OCI-LY3 (cell line): ENCODE measurements around the gene DPYSL4.

Experiments used
- CTCF ChIP-seq: fragments of 200-600, 300-600 bp; sonication (generic); IDR thresholded peaks from 2 replicates; pipeline ENCODE4 v1.5.1; 2014; ENCODE audit warnings: antibody characterized with exemption, low read length, low read depth
- EZH2phosphoT487 ChIP-seq: fragments of 200-600 bp; shearing (Covaris generic); IDR thresholded peaks from 2 replicates; pipeline ENCODE4 v1.6.1; 2018; ENCODE audit warnings: antibody characterized with exemption, mixed run types, low read depth

- TF ChIP-seq CTCF (no peak), EZH2phosphoT487 (no peak)
Measured at GRCh38 chr10:132145002-132145401, 41.7 kb upstream of the DPYSL4 start.
